Midbrain (tissue), 1 donor: Measurements from ENCODE around the gene MATK.

Experiments used
- DNase-seq: peaks from one replicate; lab custom pipeline; 2025; lab: John Stamatoyannopoulos, UW

Gene MATK

DNA sequence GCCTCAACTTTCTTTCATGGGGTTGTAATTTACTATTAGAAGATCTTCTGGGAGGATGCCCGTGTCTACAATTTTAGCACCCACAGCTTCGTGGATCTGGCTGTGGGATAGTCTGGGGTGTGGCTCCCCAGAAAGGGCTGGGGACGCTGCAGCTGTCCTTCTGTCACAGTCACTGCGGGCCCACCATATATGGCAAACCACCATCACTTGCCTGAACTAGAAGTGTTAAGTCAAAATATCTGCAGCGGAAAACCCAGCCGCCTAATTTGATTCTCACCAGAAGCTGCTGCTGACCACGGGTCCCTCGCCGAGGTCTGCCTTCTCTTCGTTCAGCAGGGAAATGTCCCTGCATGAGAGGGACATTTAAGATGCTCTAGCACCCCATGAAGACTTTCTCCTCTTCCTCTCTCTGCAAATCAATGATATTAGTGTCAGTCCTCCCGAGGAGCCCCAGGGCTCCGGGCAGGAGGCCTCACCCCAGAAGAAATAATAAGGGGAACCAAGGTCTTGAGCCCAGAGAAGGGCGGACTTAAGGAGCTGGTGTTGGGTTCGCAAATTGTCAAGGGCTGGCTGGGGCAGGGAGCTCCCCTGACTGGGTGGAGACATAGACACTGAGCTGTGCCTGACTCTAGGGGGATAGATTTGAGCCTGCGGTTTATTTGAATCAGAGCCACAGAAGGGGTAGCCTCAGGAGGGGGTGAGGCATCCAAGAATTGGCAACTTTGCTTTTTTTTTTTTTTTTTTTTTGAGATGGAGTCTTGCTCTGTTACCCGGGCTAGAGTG is 3.0 kb upstream of the MATK start:
- no peak for DNase-seq

DNA sequence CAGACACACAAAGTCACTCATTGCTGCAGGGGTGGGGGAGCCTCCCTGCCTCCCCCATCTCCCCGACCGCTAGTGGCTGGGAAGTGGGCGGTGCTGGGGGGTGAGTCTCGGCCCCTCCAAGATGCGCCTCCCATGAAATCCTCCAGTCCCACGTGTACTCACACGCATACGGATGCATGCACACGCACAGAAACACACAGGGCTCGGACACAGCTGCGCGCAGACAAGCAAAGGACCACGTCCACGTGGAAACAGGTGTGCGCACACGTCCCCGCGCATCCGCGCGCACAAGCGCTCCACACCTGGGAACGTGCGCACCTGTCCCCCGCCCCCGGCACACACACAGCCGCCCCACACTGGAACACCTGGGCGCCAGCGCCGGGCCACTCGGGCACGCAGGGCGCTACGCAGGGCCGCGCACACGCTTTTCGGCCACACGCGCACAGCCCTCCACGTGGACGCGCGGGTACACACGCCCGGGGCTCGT is 687 bp downstream of the MATK start:
- DNase-seq, result no peak

DNA sequence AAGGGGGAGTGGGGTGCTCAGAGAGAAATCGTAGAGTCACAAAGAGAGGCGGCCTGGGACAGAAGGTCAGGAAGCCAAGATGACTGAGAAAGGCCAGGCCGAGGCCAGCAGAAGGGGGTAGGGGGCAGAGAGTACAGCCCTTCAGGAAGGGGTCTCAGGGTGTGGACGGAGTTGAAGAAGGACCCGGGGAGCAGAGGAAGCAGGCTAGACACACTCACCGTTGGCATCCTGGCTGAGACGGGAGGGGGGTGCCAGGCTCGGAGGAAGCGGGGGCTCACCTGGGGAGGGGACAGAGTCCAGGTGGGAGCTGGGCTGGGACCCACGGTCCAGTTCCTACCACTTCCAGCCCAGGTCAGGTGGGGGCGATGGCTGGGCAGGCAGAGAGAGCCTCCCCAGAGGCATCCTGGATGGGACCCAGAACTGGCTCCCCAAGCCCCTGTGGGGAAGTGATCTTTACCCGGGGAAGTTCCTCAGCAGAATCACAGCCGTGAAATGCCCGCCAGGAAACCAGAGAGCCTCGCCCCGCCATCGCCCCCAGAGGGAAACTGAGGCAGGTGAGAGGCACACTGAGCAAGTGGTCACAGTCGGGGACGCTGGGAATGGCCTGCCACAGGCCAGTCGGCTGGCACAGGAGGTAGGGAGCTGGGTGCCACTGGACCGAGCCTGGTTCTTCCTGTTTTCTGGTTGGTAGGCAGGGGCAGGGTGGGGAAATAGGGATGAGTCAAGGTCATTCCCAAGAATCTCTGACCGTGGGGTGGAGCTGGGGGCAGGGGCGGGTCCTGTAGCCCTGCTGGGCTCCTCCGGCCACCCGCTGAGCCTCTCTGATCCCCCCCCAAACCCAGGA is 1.4 kb downstream of the MATK start:
- no peak for DNase-seq

DNA sequence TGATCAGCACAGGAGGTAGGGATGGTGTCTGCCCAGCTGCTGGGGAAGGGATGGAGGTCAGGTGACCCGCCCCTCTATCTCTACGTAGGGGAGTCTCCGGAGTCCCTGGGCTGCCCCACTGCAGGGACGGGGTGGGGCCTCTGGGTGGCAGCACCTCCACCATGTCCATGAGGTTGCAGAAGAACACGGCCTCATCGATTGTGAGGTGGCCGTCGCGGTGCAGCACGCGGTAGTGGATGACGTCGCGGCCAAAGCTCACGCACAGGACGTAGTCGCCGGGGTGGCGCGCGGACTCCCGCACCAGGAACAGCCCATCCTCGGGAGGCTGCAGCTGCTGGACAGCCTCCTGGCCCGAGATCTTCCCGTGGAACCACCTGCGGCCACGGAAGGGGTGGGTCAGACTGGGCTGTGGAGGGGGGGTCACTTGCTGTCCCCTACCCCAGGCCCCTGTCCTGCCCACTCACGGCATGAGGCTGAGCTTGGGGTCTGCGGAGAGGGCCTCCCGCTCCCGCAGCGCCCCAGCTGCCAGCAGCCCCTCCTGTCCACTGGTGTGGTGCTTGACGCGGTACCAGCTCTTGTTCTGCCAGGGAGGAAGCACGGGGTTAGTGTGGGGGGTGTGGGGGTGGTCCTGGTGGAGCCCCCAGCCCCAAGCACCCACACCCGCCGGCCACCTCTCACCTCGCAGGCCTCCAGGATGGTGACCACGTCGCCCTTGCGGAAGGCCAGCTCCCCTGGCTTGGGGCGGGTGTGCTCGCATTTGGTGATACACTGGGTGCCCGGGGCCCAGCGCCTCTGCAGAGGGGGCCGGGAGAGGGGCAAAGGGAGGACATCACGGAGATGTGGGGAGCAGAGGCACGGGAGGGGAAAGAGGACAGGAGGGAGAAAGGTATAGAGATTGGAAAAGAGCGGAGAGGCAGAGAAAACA is 2.3 kb downstream of the MATK start:
- no peak for DNase-seq

DNA sequence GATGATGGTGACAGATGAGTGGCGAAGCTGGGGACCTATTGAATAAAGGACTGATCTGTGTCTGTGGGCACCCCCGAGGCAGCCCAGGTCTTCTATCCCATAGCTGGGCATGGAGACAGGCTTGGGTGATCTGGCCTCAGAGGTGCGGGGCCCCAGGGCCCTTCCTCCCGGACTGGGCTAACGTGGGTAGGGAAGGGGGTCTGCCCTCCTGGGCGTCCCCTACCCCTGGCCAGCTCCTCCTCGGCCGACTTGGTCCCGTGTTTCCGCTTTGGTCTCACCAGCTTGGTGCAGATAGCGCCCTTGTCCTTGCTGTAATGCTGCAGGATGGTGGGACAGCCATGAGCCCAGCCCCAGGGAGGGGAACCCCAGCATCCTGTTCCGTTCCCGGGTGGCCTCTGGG is 3.3 kb downstream of the MATK start:
- no peak for DNase-seq

DNA sequence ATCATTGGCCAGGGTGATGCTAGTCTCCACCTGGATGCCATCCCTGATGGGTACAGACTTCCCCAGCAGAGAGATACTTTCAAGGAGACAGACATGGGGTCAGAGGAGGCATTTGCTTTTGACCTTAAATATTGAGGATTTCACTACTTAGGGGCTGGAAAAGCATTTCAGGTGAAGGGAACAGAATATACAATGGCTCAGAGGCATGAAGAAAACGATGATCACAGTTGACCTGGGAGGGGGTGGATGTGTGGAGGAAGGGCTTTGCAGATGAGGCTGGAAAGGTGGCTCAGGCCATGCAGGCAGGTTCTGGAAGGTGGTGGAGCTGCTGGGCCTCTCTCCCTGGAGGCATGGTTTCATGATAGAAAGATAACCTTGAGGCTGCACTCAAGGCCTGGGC is 3.9 kb downstream of the MATK start:
- DNase-seq, result no peak

DNA sequence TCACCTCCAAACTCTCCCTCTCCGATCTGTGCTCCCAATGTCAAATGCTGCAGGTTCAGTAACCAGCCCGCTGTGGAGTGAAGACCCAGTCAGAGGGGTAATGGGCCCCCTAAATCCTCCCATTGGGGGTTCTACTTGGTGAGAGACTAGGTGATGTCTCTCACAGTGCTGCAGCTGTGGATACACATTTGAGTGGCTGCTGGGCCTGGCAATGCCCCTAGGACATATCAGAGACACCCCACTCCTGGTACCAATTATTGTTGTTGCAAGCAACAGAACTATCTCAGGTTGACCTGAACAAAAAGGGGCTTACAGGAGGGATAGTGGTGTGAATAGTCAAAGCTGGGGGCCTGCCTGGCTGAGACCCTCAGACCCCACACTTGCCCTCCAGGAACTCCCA is 4.6 kb downstream of the MATK start:
- DNase-seq, result no peak

DNA sequence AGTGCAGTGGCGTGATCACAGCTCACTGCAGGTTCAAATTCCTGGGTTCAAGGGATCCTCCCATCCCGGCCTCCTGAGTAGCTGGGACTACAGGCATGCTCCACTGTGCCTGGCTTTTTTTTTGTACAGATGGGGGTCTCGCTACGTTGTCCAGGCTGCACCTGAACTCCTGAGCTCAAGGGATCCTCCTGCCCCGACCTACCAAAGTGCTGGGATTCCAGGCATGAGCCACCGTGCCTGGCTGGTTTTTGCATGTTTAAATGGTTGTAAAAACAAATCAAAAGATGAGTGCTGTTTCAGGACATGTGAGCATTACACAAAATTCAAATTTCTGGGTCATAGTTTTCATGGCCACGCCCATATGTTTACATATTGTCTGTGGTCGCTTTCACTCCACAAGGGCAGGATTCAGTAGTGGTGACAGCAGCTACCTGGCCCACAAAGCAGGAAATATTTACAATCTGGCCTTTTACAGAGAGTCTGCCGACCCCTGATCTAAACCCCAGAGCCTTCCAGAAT is 5.3 kb downstream of the MATK start:
- DNase-seq, result no peak

DNA sequence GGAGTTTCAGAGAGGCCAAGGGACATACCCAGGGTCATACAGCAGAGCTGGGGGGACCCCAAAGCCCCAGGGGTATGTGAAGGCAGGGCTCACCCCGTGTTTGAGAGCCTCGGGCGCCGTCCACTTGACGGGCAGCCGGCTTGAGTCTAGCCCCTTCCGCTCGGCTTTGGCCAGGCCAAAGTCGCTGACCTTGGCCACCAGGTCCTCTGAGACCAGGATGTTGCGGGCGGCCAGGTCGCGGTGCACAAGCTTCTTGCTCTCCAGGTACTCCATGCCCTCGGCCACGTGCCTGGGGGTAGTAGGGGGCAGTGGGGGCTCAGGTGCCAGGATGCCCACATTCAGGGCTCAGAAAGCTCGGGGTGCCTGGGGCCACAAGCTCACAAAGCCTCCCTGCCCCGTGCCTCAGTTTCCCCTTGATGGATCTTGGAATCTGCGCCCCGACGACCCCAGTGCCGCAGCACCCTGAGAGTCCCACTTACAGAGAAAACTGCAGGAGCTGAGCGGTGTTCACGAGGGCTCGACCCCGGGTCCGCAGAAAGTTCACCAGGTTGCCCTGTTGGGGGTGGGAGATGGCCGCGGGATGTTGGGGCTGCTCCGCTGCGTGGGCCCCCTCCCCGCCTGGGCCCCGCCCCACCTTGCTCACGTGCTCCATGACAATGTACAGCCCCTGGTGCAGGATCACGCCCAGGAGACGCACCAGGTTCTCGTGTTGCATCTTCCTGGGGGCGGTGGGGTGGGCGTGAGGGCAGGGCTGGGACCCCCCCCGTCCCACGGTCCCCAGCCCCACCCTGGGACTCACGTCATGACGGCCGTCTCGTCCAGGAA is 7.1 kb downstream of the MATK start:
- DNase-seq, result no peak

DNA sequence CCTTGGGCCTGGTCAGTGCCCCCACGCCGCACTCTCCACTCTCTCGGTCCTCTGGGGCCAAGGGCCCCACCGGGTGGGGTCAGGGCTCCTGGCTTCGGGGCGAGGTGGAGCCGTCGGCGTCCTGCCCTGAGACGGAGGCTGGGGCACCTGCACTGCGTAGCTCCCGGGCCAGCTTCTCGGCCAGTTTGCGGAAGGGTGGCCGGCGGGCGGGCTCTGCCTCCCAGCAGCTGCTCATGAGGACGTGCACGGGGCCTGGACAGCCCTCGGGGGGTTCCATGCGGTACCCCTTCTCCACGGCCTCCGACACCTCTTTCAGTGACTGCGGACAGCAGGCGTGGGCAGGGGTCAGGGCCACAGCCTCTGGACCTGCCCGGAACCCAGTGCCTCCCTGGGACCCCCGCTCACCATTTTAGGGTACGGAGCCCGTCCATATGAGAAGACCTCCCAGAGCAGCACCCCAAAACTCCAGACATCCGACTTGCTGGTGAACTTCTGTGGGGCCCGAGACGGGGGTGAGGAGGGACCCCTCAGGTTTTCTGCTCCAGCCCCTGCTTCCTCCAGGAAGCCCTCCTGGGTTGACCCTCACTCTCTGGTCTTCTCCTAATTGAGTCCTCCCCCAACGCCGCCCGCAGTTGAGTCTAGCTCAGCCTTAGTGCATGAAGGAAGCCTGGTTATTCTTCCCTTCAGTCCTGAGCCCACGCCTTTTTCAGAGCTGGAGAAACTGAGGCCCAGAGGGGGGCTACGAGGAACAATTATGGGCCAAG is 7.9 kb downstream of the MATK start:
- DNase-seq, result no peak

DNA sequence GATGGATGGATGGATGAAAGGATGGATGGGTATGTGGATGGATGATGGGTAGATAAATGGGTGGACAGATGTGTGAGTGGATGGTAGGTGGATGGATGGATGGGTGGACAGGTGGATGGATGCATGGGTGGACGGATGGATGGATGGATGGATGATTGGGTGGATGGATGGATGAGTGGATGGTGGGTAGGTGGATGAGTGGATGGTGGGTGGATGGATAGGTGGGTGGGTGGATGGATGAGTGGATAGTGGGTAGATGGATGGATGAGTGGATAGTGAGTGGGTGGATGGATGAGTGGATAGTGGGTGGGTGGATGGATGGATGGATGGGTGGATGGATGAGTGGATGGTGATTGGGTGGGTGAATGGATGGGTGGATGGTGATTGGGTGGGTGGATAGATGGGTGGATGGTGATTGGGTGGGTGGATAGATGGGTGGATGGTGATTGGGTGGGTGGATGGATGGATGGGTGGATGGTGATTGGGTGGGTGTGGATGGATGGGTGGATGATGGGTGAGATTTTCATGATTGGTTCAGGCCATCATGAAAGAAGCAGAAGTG is 9.6 kb downstream of the MATK start:
- no peak for DNase-seq

DNA sequence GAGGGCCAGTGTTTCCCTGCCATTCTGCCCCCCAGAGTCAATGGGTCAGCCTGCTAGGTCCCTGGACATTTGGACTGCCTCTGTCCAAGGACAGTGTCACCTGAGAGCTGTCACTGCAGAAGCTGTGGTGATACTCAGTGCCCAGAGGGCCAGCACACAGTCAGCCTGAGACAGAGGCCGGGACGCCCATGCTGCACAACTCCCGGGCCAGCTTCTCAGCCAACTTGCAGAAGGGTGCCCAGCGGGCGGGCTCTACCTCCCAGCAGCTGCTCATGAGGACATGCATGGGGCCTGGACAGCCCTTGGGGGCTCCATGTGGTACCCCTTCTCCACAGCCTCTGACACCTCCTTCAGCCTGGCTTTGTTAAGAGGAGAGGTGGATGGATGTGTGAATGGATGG is 10.3 kb downstream of the MATK start:
- DNase-seq, result no peak

DNA sequence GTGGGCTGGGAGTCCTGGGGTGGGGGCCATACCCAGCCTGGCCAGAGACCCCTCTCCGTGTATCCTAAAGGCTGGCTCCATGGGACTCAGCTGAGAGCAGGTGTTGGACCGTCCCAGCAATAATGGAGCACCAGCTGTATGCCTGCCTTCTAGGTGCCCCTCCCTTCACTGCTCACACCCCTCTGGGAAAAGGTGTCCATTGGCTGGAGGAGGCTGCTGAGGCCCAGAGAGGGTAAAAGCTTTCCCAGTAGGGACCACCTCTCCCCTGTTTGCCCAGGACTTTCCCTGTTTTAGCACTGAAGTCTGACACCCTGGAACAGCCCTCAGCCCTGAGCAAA is 10.8 kb downstream of the MATK start:
- DNase-seq, result no peak

DNA sequence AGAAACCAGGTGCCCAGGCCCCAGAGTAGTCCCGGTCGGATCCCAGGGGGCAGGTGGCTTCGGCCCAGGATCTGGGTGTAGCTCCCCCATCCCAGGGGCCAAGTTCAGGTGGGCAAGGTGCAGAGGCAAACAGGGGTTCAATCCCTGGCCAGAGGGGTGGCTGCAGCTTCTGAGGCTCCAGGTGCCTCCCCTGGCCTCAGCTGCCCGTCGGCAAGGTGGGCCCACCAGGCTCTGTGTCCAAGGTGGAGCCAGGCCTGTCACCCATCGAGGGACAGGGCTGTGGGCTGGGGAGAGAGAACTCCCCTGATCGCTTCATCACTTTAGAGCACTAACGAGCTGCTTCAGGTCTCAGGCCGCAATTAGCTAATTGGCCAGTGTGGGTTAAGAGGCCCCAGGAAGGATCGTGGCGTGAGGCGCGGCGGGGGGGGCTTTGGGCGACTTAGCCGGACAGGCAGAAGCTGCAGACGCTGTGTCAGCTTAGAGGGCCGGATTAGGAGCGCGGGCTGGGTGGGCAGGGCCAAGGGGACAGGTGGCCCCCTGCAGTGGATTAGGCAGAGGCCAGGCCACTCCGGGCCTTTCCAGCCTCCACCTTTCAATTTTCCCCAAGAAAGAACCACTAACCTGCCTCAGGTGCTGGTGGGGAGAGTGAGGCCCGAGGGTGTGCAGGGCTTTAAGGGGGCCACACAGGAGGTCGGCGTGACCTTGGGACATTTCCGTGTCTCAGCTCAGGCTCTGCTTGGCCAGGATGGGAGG is 11.4 kb downstream of the MATK start:
- DNase-seq, result no peak

DNA sequence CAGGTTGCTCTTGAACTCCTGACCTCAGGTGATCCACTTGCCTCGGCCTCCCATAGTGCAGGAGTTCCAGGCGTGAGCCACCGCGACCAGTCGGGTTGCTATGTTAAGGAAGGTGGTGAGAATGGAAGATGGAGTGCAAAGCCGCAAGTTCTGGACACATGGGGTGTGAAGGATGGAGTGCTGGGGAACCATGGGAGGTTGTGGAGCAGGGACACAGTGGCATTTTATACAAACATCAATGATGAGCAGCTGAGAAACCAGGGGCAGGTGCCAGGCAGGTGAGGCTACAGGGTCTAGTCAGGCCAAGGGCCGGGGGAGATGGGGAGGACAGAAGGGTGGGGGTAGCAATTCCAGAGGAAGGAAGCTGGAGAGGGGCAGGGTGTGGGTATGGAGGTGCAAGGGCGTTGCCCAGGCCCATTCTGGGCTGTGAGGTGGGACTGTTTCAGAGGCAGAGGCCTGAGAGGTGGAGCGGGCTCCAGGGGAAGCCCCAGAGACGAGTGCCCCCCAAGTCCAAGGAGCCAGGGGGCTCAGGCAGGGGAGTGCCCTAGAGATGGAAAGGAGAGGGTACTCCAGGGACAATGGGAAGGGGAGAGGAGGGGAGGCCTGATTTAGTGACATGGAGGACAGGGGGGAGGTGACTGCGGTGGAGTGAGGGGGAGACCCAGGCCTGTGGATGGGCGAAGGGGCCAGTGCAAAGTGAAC is 12.2 kb downstream of the MATK start:
- no peak for DNase-seq

DNA sequence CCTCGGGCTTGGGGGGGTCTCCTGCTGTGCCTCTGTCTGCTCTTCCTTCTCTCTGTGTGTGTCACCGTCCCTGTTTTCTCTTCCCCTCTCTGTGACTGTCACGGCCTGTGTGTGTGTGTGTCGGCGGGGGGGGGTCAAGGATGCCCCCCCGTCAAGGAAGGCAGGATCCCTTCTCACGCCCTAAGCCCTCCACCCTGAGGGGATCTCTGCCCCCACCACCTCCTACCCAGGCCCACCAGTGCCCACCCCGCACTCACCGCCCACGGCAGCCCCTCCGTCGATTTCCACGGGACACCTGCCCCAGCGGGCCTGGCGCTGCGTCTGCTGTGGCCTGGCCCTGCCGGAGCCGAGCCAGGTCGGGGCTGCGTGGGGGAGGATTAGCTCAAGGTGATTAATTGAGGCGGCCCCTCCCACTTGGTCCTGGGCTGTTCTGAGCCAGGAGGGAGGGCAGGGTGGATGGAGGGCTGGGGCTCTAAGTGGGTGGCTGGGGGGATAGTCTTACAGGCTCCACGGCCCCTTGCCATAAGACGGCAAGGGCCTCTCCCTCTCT is 14.2 kb downstream of the MATK start, which contains the start of gene RAX2:
RAX2 (minus strand) TSS at position 323 of the 550 bp plus-strand sequence. CDS start 486 bp downstream, outside the sequence.
- DNase-seq, result no peak

DNA sequence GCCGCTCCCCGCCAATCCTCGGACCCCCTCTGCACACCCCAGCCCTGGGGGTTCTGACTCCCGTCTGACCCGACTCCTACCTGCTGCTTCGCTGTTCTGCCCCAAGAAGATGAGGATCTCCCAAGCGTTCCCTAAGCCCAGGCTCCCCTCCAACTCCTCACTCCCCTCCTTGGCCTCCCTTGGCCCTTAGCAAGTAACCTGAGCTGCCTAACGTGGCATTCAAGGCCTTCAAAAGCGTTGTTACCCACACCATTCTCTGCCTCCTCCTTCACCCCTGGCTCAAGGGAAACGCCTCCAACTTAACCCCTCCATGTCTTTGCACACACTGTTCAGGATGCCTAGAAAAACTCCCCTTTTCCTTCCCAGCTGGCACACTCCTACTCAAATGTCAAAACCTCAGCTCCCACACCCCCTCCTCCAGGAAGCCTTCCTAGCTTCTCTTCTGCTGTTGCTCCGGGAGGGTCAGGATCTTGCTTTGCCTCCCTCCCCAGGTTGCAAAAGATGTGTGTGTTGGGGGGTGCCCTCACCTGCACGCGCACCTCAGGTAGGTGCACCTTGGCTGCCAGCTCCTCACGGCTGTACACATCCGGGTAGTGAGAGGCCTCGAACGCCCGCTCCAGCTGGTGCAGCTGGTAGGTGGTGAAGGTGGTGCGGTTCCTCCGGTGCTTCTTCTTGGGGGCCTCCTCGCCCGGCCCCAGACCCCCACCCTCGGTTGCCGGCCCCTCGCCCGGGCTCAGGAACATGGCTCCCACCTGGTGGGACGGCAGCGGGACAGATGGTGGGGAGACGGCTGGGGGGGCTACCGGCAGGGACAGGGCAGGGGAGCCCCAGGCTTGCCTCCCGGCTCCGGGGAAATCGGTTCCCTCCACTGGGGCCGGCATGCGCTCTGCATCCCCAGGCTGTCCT is 14.9 kb downstream of the MATK start:
- no peak for DNase-seq
